GF-D8 (cell line): Measurements from ENCODE around the gene EPB41L4B.

Source experiments
- DNase-seq: peaks from one replicate; lab custom pipeline; 2025; lab: John Stamatoyannopoulos, UW

The EPB41L4B gene

DNA sequence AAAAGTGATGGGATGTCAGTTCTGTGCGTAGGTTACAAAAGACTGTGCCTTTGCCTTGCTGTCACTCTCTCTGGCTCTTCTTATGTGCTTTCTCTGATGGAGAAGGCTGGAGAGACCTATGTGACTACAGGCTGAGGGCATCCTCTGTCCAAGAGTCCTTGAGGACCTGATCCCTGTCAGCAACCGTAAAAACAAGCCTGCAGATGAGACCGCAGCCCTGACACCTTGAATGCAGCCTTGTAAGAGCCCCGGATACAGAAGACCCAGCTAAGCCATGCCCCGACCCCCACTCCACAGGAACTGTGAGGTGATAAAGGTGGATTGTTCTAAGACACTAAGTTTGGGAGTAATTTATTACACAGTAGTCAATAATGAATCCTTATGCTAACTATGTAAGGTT is 121.2 kb downstream of the EPB41L4B start:
- no peak for DNase-seq

DNA sequence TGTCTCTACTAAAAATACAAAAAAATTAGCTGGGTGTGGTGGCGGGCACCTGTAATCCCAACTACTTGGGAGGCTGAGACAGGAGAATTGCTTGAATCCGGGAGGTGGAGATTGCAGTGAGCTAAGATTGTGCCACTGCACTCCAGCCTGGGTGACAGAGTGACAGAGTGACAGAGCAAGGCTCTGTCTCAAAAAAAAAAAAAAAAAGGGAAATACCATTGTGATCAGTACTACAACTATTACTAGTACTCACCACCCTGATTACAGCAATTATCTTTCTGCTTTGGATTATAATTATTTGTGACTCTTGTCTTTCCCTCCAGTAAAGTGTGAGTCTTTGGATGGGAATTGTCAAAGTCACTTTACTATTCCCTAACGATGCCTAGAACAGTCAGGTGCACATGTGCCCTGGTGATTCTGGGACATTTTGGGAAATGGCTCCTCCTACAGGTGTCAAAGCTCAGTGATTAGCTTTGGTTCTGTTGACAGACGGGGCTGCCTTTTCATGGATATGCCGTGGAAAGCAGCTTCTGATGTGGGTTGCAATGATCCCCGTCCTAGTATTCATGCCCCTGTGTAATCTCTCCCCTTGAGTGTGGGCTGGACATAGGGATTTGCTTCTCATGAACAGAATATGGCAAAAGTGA is 122.0 kb downstream of the EPB41L4B start:
- DNase-seq = no peak

DNA sequence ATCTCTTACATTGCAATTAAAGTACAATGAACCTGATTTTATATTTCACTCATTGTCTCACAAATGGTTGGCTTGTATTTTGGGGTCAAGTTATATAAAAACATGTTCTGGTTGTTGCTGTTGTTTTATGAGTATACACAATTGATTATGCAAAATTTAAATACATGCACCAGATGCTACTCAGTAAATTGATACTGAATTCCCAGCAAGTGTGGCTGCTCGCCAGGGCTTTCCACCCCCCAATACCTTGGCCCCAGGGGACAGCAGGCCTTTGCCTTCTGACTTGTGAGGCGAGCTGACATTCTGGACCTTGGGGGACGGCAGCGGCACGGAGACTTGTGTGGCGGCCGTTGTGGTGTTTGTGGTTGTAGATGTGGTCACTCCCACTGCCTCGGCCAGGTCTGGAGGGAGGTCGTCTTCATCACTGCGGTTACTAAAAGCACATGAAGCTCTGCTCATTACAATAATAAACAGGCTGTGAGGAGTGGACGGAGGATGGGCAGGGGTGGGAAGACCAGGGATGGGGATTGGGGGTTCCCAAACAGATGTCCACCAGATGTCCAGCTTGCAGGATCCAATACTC is 126.8 kb downstream of the EPB41L4B start:
- no peak for DNase-seq

DNA sequence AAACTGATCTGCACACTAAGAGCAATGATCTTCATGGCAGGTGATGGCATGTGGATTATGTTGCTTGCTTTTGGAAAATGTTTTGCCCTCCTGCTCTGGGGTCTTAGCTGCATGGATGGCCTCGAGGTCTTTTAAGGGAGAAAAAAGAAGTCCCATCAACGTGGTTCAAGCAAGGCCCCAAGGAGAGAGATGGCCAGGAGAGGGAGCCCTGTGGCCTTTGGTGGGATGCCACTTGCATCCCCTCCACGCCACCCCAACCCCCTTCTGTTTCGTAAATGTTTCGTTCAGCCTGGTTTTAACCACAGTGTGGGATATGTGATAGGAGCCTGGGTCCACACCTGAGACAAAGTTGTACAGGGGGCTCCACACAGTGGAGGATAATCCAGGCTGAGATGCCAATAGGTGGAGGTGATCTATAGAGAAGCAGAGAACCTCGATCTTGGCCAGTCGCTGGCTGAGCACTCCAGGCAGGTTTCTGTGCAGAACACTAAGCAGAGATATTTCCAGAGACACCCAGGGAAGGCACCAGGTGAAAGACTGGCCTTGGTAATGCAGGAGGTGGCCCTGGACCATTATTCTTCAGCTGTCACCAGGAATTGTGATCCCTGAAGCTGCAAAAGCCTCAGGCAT is 128.0 kb downstream of the EPB41L4B start:
- no peak for DNase-seq

DNA sequence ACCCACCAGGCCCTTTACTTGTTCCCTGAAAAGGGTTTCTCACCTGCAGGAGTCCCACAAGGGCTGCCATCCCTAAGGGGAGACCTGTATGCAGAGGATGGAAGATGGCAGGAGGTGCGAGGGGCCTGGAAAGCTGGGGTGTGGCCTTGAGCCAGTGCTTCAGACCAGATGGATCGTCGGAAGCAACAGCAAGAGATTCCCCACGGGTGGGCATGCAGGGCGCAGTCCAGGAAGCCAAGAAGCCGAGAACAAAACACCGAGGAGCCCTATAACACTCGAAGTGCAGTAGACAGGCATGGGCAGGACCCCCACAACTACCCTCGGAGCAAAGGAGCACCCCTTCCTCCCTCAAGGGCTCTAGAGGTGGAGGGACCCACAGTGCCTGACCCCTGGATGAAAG is 129.1 kb downstream of the EPB41L4B start:
- no peak for DNase-seq

DNA sequence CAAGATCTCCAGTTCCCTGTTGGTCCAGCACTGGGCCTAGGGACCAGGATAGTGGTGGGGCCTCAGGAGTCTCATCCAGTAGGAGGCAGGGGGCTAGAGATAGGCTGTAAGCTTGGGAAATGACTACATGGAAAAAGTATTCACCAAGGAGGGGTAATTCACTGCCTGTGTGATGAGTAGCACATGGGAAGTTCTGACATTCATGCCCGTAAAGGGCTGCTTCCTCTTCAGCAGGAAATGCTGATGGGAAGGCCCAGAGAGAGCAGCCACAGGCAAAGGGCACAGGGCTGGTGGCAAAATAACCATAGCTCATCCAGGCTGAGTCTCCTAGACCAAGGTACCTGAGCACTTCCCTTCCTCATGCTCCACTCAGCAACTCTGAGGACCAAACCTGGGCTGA is 130.7 kb downstream of the EPB41L4B start:
- no peak for DNase-seq

DNA sequence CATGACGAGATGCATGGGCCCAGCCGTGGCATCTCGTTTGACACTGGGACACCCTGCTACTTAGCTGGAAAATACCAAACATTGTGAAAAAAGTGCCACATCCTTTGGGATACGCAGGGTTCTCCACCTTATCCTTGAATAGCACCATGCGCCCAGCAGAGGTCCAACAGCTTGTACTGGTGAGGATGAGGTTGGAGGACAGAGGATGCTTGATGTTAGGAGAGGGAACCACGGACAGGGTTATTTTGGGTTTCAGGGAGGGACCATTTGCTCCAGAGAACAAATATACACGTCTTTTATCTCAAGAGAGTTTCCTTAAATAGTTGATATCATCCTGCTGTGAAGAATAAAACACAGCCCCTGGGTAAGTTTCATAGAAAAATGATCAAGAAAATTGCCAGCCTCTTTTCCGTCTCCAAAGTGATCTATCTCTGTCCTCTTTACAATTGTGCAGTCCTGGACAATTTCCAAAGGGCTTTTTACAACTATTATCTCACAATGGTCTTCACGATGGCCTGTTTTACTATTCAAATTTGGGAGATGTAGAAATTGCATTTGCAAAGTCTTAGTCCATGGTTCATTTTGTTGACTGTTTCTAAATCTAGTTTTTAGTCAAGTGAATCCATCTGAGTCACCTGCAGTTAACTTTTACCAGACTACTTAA is 133.9 kb downstream of the EPB41L4B start:
- no peak for DNase-seq

DNA sequence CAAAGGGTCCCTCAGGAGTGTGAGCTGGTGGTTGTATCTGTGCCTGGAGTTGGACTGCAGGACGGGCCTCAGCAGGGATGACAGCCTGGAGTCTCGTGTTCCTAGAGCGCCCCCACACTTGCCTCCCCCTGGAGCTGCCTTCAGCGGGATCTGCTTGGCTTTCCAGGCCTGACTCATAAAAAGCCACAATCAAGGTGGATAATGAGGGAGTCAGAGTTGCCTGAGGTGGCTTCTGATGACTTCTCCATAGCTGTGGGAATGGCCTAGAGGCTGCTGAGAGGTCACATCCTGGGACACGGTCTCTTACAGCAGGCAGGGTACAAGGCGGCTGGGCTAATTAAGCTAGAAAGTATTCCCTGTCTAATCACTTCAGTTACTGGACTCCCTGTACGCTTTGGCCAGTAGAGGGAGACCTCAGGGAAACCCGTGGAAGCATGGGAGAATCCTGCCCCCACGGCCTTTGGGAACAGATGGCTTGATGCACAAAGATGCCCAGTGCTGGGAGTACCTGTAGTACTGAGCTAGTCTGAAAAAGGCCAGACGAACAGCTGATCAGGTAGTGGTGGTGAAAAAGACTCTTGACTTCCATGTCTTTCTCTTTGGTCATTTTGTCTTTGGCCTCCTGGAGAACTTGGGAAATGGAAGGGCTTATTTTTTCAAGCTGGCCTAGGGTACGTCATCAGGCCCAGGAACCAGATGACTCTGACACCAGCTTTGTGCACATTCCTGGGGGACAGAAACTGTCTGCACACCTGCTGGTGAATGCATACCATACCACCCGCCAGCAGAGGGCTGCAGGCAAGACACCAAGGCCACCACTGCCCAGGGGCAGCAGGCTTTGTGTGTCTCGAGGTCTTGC is 137.7 kb downstream of the EPB41L4B start:
- no peak for DNase-seq

DNA sequence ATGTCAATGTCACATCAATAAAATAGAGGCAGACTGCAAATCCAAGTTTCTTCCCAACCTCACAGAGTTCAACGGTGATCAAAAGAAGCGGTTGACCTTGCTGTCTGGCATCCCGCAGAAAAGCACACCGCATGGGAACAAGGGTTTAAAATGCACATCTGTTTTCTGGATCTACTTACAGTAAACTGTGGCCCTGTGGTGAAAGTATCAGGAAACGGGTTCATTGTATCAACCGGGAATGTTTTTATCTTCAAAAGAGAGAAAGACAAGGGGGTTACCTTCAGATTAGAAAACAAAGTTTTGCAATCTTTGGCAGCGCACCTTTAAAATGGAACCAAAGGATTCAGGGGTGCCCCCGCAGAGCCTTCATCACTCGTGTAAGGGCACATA is 138.3 kb downstream of the EPB41L4B start:
- no peak for DNase-seq

DNA sequence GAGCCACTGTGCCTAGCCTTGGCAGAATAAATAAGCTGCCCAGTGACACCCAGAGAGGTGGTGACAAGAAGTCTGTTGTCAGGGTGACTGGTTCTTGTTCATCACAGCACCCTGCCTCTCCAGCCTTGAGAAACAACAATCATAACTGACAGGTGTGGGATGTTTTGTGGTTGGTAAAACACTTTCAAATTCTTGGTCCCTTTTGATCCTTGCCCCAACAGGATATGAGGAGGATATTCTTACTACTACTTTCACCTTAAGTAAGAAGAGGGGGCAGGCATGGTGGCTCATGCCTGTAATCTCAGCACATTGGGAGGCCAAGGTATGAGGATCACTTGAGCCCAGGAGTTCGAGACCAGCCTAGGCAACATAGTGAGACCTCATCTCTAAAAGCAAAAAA is 139.6 kb downstream of the EPB41L4B start:
- no peak for DNase-seq

DNA sequence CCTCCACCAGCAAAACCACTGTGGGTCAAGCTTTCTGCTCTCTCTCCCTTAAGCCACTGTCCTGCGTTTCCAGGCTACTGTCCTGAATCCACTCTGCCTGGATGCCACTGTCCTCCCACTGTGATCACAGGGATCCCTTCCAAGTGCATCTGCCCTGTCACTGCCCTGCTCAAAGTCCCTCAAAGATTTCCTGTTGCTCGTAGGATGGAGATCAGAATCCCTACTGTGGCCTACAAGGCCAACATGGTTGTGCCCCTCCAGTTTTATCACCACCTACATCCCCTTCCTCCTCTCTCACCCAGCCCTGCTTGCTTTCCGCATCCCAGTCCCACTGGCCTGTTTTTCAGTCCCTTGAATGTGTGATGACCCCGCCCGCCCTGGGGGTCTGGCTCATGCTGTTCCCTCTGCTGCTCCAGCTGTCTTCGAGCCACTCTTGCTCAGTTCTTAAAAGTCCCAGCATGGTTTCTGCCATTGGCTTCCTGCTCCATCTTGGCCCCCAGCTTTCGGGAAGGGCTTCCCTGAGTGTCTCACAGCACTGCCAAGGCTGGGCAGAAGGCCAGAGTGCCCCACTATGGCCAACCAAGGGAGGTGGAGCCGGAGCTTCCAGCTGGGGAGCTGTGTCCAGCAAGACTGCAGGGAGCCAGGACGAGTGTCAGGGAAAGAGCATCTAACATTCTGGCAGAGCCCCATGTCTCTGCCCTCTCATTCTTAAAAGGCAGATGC is 140.9 kb downstream of the EPB41L4B start:
- DNase-seq = no peak

DNA sequence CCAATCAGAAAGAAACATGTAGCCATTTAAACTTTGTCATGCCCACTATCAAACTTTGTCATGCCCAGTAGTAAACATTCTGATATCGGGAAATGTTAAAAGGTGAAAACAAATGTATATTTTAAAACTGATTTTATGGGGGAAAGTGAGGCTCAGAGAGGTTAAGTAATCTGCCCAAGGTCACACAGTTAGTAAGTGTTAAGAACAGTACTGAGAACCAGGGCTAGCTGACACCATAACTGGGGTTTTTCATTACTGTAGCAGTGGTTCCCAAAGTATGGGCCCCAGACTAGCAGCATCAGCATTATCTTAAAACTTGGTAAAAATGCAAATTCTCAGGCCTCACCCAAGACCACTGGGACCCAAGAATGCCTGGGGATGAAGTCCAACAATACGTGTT is 143.9 kb downstream of the EPB41L4B start:
- no peak for DNase-seq

DNA sequence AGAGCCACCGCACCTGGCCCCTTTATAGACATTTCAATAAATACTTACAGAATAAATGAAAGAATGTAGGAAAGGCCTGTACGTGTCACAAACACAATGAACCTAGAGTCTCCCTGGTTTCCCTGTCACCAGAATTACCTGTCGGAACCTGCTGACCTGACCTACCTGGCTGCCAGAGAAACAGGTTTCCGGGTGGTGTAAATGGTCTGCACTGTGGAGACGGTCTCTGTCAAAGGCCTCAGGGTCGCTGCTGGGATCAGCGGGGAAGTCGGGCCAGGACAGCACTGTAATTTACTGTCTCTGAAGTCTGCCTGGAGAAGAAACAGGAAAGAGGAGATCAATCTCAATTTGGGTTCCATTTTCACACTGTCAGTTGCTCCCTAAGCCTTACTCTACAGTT is 144.5 kb downstream of the EPB41L4B start:
- DNase-seq = no peak

DNA sequence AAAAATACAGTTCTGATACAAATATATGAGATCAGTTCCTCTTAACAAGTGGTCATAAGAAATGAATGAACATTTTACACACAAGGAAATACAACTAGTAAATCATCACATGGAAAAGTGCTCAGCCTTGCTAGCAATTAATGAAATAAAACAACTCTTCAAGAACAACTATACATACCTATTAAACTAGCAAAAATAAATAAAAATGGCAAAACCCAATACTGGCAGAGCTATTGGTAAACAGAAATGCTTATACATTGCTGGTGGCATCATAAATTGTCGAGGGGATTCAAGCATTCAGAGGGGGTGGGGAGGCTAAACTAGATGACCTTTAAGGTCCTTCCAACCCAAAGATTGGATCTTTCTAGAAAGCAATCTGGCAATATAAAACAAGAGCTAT is 147.9 kb downstream of the EPB41L4B start:
- DNase-seq = no peak

DNA sequence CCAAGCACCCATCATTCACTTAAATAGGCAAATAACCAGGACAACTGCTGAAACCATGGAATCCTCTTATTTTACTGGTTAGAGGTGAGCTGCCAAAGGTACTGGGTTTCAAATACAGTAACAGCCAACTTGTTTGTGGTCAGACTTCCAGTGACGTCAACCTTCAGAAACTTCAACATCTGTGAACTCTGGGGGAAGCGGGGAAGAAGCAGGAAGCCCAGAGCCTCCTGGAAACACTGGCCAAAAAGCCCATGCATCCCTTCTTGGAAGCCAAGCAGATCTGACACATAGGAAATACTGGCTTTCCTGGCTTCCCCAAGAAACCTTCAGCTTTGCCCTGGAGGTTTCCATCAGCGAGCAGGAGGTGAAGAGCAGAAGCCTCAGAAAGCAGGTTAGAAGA is 148.9 kb downstream of the EPB41L4B start:
- DNase-seq = no peak

DNA sequence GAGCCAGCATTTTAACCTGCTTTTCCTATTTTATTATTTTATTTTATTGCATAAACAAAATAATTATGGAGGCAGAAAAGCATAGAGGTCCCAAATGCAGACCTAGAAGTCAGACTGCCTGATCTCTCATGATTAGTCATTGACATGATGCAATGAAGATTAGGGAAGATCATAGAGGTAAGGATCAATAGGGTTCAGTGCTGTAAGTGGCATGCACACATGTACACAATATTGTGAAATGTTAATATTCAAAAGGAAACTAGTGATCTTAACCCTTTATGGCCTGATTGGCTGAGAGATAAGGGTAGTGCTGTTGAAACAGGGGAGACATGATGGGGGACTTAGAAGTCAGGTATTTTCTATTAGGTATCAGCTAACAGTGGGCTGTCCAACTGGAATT is 152.7 kb downstream of the EPB41L4B start:
- no peak for DNase-seq

DNA sequence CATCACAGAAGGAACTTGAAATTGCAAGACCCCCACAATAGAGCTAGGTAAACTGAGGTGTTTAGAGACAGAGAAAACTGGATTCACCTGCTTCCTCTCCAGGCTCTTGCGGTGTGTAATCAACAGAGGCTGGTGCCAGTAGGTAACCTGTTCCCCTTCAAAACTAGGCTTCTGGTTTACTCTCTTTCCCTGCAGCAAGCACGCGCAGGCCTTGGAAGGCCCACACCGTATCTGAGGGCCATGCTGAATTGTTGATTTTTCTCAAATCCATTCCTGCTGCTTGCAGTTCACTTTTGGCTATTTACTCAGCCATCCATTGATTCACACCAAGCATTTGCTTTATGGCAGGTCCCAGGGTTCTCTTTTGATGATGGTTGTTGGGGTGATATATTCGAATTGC is 153.1 kb downstream of the EPB41L4B start:
- DNase-seq = no peak

DNA sequence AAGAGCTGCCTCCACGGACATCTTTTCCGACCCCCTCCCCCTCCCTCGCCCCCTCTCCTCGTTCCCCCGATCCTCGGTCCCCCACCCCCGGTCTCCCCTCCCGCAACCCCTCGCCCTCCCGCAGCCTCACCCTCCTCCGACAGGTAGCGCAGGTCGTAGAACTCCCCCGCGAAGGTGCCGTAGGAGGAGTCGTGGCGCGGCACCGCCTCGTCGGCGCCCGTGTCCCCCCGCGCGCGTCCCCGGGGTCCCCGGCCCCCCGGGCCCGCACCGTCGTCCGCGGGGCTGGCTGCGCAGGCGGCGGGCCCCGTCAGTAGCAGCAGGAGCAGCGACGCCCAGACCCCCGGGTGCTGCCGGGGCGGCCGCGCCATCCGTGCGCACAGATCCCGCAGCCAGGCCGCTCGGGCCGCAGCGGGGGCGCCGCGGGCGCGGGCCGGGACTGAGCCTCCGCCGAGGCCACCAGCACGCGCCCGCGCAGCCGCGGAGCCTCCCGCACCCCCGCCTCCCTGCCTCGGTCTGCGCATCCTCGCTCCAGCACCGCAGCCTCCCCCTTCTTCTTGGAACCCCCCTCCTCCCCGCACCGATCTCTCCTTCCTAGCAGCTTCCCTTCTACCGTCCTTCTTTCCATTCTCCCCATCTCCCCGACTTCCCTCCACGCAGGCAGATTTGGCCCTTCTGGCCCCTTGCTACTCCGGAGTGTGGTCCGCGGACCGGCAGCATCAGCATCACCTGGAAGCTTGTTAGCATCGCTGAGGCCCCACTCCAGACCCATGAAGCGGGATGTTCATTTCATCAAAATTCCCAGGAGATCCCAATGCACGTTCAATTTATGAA is 153.9 kb downstream of the EPB41L4B start, which contains the start of gene FRRS1L:
TSS of gene FRRS1L (minus strand) at position 479 of the 831 bp plus-strand sequence. CDS start at position 368, 111 bp downstream.
- no peak for DNase-seq

DNA sequence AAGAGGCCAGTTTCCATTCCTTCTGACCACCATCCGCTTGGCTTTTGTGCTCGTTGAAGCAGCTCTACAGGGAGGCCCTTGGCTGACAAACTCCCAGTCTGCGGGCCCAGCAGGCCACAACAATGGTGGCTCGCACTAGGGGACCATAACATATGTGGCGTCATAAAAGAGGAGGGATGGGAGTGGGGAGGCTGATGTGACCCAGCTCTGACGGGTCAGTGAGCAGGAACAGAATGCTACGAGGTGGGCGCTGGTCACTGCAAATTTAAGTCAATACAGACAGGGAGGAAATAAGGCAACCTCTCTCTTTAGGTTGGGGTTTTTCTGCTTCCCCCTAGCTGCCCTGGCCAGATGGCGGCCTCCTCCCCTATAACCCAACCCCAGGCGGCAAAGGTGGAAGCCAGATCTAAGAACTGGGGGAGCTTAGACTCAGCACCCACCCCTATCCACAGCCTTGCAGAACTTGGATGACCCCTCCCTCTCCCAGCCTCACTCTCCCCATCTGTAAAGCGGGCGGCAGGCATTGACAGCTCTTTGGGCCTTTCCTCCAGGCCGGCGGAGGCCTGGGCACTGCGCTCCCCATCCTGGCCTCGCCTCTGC is 154.6 kb downstream of the EPB41L4B start:
- no peak for DNase-seq

DNA sequence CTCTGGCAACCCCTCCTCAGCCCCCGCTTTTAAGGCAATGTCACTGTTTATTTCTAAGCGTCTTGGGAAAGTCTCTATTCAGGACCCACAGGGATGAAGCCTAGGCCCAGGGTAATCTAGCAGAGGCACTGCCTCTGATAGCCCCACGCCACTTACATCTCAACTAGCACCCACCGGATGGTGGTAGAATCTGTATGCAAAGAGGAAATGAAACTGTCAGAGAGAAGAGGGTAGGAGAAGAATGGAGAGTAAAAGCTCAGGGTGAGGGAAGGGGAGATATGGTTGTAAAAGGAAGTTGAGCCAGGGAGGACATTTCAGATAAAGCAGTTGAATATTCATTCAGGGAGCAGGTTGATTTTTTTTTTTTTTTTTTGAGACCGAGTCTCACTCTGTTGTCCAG is 156.8 kb downstream of the EPB41L4B start:
- no peak for DNase-seq
